ENCODE results near the gene SPATA17.

DNA sequence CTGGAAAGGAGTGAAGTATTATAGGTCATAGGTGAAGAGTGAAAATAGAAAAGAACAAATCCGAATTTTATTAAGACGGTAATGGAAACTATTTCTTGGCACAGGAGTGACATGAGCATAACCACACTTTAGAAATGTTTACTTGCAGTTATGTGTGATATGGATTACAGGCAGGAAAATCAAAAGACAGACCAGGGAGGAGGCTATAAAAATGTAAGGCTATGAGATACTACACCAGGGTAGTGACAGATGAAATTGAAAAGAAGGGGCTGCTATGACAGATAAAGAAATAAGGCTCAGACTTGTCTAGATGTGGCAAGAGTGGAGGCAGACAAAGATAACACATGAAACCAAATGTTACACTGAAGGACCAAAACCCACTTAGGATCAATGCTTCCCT lies 32.0 kb upstream of the SPATA17 start:
- TF ChIP-seq, protein P1, sequence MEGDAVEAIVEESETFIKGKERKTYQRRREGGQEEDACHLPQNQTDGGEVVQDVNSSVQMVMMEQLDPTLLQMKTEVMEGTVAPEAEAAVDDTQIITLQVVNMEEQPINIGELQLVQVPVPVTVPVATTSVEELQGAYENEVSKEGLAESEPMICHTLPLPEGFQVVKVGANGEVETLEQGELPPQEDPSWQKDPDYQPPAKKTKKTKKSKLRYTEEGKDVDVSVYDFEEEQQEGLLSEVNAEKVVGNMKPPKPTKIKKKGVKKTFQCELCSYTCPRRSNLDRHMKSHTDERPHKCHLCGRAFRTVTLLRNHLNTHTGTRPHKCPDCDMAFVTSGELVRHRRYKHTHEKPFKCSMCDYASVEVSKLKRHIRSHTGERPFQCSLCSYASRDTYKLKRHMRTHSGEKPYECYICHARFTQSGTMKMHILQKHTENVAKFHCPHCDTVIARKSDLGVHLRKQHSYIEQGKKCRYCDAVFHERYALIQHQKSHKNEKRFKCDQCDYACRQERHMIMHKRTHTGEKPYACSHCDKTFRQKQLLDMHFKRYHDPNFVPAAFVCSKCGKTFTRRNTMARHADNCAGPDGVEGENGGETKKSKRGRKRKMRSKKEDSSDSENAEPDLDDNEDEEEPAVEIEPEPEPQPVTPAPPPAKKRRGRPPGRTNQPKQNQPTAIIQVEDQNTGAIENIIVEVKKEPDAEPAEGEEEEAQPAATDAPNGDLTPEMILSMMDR (conservative IDR thresholded peaks at IDR 0.05; ENCODE audit: low read depth, low read length) = no peak
- no peak for TF ChIP-seq EZH2 (IDR thresholded peaks at IDR 0.05; ENCODE audit: borderline replicate concordance, low read depth, low read length, poor library complexity, severe bottlenecking)

All from A673 (cell line).